GM12864 (cell line): Measurements from ENCODE around the gene KCNF1.

Experiments
- DNase-seq: peaks from one replicate; pipeline ENCODE4 v3.0.0-alpha.2; 2011; ENCODE audit warnings: low read depth
- H3K4me3 ChIP-seq: 2 replicates; pipeline ENCODE4 v1.5.1; 2011; ENCODE audit warnings: mild to moderate bottlenecking, low read depth, low read length, control low read depth
- TF ChIP-seq, protein P1 (sequence below): IDR thresholded peaks from 2 replicates; pipeline ENCODE4 v1.5.1; 2011; ENCODE audit warnings: low read depth, mild to moderate bottlenecking, moderate library complexity, low read length, control low read depth, inconsistent platforms; ENCODE audit errors: missing control alignments

The KCNF1 gene

DNA sequence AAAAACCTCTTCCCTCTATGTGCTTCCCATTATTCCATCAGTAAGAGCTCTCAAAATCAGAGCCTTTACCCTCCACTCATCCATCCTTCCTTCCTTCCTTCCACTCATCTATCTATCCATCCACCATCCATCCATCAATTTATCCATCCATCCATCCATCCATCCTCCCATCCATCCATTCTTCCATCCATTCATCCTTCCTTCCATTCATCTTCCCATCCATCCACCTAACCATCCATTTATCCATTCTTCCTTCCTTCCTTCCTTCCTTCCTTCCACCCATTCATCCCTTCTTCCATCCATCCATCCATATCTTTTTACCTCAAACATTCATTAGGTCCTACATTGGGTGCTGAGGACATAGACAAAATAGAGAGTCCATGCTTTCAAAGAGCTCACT lies 19.4 kb upstream of the KCNF1 start:
- TF ChIP-seq, protein P1, sequence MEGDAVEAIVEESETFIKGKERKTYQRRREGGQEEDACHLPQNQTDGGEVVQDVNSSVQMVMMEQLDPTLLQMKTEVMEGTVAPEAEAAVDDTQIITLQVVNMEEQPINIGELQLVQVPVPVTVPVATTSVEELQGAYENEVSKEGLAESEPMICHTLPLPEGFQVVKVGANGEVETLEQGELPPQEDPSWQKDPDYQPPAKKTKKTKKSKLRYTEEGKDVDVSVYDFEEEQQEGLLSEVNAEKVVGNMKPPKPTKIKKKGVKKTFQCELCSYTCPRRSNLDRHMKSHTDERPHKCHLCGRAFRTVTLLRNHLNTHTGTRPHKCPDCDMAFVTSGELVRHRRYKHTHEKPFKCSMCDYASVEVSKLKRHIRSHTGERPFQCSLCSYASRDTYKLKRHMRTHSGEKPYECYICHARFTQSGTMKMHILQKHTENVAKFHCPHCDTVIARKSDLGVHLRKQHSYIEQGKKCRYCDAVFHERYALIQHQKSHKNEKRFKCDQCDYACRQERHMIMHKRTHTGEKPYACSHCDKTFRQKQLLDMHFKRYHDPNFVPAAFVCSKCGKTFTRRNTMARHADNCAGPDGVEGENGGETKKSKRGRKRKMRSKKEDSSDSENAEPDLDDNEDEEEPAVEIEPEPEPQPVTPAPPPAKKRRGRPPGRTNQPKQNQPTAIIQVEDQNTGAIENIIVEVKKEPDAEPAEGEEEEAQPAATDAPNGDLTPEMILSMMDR = no peak
- DNase-seq = no peak
- H3K4me3 ChIP-seq = no peak overlapping the region

DNA sequence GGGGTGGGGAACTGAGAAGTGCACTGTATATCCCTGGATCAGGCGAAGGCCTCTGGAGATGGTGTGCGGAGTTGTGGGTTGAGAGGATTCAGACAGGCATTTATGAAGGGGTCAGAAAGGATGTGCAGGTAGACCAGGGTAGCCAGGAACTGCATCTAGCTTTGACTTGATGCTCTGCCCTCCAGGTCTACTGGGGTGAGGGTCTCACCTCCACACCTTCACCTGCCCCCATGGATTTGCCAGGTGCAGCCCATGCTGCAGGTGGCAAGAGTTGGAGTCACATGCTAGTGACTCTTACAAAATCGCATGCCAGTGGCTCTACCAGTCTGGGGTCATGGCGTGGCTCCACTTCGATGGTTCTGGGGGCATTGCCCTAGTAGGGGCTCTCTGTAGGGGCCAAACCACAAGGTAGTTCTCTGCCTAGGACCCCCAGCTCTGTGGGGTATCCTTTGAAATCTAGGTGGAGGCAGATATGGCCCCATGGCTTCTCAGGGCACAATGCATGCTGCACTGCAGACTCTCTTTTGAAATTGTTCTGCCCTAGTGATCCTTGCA lies 18.9 kb upstream of the KCNF1 start:
- H3K4me3 ChIP-seq = no peak overlapping the region
- no peak for DNase-seq
- TF ChIP-seq, protein P1 = no peak

DNA sequence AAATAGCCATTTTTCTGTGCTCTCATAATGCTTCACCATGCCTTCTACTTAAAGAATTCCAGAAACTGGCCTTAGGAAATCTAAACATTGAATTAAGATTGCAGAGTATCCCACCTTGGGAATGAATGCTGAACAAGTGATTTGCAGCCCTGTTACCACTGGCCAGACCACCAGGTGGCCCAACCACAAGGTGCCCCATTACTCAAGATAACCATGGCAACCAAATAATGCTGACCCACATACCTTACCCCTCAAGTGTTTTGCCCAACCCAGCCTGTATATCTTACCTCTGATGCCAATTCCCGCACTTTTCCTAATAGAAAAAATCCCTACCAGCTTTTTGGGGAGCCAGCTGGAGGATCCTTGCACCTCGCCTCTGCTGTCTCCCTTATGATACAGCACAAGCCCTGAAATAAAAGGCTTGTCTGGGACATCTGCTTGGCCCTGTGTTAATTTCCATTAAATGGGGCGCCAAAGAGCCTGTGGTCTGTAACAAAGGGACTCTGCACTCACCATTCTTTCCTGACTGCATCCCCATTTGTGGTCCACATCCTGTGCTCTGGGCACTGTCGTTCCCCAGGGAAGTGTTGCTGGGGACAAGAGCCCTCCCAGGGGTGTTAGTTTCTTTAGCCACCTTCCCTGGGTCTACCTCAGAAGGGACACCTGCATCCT lies 17.3 kb upstream of the KCNF1 start:
- TF ChIP-seq, protein P1 = no peak
- no peak overlapping the region for H3K4me3 ChIP-seq
- no peak for DNase-seq

DNA sequence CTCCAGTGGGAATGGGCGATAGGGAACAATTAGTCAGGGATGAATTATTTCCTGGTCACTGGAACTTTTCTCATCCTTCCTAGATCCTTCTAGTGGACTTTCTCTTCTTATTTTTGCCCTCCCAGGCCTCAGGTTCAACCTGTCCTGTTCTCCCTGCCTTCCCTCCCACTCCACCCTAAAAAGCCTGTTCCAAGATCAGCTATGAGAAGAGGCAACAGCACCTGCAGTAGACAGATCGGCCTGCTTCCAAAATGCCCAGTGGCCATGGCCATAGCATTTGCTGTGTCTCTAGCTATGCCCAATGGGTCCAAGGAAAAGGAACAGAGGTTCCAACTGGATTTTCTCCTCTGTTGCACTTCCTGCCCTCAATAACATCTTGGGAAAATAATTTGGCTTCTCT lies 16.5 kb upstream of the KCNF1 start:
- TF ChIP-seq, protein P1 = no peak
- H3K4me3 ChIP-seq = no peak overlapping the region
- DNase-seq = no peak

DNA sequence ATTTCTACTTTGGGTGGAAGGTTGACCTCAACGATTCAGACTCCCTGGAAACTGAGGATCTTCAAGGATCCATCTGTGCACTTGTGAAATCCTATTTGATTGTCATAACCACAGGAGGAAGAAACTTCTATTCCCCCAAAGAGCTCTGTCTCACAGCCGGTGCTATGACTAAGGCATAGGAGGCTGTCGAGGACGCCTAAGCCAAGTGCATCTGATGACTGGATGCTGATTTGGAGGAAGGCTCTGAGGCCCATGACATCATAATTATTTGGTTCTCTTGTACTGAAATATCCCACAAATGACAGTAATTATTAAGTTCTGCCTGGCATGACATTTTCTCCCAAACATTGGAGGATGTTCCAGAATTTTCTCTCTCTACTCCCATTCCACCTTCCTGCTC lies 13.8 kb upstream of the KCNF1 start:
- TF ChIP-seq, protein P1 = no peak
- DNase-seq = no peak
- H3K4me3 ChIP-seq = no peak overlapping the region

DNA sequence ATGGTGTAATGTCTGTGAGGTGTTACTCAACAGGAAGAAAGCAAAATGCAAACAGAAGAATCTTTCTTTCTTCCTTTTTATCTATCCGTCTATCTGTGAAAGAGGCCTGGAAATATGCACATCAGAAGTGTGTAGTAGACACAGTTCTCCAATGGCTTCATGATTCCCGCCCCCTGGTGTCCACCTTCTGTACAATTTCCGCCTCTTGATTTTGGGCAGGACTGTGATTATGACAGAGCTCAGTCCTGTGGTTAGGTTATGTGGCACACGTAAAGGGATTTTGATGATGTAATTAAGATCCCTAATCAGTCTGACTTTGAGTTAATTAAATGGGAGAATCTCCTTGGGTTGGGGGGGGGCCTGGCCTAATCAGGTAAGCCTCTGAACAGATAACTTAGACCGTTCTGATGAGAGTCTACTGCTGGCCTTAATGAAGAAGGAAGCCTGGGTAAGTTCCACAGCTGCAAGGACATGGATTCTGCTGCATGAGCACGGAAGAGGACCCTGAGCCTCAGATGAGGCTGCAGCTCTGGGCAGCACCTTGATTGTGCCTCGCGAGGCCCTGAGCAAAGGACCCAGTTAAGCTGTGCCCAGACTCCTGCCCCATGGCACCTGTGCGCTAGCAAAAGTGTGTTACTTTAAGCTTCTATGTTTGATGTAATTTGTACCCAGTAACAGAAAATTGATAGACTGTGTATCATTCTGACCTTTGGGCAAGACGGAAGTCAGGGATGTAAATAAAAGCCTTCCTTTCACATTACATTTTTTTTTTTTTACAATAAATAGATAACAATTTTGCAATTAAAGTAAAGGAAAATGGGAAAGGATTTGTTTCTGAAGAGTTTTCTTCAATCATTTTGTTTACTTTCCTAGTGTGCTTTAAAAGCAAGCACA lies 11.3 kb upstream of the KCNF1 start:
- TF ChIP-seq, protein P1 = peak; percentile 40
- H3K4me3 ChIP-seq = no peak overlapping the region
- no peak for DNase-seq
